Measurements from ENCODE around the gene DNTT. TPM values are rescaled to one million over a fixed set of nuclear protein-coding genes. Genes with fewer than 3 reads are reported as not detected.
"Not testable (repeated sequence)": the region's sequence is repeated elsewhere in the genome, so short reads cannot be mapped to it uniquely, and the experiment has no call there.

DNTT gene
- total RNA-seq, 2 experiments from 2014 or later = not detected

DNA sequence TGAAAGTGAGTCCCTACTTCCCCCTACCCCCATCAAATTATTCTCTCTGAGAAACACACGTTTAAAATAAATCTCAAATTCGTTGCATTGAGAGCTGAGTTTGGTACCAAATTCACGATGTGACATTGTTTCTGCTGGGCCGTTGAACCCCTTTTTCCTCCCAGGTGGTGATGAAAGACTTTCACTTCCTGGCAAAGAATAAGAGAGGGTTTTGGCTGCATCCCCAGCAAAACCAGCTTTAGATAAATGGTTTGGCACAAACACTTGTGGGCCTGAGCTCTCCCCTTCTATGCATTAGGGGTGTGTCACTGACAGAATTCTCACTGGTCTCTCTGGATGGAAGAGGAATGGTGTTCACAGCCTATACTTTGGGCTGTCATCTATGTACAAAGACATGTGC is 8.8 kb upstream of the DNTT start:
- Mint-ChIP-seq H3K27me3 (no peaks in the 10 kb centered on the region), H3K4me3 (no peak overlapping the region), H3K36me3 (ENCODE audit: low read depth) (no peaks in the 10 kb centered on the region), H3K27ac (no peak overlapping the region), H3K9me3 (ENCODE audit: low read depth) (no peaks in the 10 kb centered on the region), H3K4me1 (peaks cover 44% of the 10 kb centered on the region)
- DNase-seq (no peak), ATAC-seq (no peak)
- CTCF ChIA-PET = interaction anchor here (0.6 to 6.8 kb wide), 11 partner anchors 9 to 497 kb away, joined by 3 to 64 read pairs (median 4); partner anchors contain the start of gene DNTT
- POLR2A ChIA-PET = no interaction called here
- intact Hi-C loops (cut with DNase I, micrococcal nuclease) = loop anchor here in 1 of 2 experiments (10.0 kb wide), 1 partner anchor 601 kb away; the partner anchor contains the start of gene TCTN3

DNA sequence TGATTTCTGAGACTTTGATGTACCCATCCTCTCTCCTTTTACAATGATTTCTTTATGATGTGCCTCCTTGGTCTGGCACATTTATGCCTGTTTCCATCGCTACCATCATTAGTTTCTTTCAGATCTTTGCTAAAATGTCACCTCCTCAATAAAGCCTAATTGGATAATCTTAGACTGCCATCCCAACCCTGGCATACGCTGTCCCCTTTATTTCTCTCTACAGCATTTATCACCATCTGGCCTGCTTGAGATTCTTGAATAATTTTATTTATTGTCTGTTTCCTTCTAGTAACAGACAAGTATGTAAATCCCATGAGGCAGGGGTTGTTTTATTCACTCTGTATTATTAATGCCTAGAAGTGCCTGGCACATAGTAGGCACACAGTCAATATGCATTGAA is 6.7 kb upstream of the DNTT start:
- intact Hi-C loops (cut with DNase I, micrococcal nuclease) = loop anchor here in 1 of 2 experiments (10.0 kb wide), 1 partner anchor 603 kb away; the partner anchor contains the start of gene TCTN3
- Mint-ChIP-seq H3K4me3 (no peak overlapping the region), H3K4me1 (peaks cover 56% of the 10 kb centered on the region), H3K9me3 (ENCODE audit: low read depth) (no peaks in the 10 kb centered on the region), H3K36me3 (ENCODE audit: low read depth) (no peaks in the 10 kb centered on the region), H3K27me3 (peaks cover 2% of the 10 kb centered on the region), H3K27ac (no peak overlapping the region)
- ATAC-seq (no peak), DNase-seq (no peak)
- ChIA-PET POLR2A (no interaction called here), CTCF (interaction anchor here (1.2 kb wide), 1 partner anchor 11 kb away, joined by 5 read pairs; no protein-coding TSS in a partner anchor)

DNA sequence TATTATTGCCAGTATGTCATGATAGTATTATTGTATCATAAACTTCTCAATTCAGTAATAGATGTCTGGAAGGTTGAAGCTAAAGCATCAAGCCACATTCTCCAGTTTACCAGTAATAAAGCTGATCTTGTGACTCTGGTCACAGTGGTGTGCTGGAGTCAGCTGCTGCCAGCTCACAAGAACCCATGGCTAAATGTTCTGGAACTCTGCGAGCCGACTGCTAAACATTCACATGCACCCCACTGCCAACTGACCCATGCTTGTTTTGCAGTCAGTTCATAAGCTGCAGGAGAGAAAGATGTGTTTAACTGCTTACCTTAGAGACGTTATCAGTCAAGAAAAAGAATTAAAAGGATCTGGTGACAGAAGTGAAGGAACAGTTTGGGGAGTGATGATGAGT is 5.9 kb upstream of the DNTT start:
- POLR2A ChIA-PET = no interaction called here
- intact Hi-C loops (cut with DNase I, micrococcal nuclease) = loop anchor here in 1 of 2 experiments (10.0 kb wide), 1 partner anchor 604 kb away; the partner anchor contains the start of gene TCTN3
- H3K9me3 Mint-ChIP-seq (ENCODE audit: low read depth) = no peaks in the 10 kb centered on the region
- no peak overlapping the region for H3K4me3 Mint-ChIP-seq
- CTCF ChIA-PET = interaction anchor here (0.6 to 4.4 kb wide), 3 partner anchors 12 to 583 kb away, joined by 4 to 17 read pairs (median 5); no protein-coding TSS in a partner anchor
- peak overlapping the region; percentile 17 for H3K27ac Mint-ChIP-seq
- no peaks in the 10 kb centered on the region for H3K36me3 Mint-ChIP-seq (ENCODE audit: low read depth)
- peaks cover 57% of the 10 kb centered on the region for H3K4me1 Mint-ChIP-seq
- no peak for ATAC-seq
- peaks cover 3% of the 10 kb centered on the region for H3K27me3 Mint-ChIP-seq
- no peak for DNase-seq

GRCh38 chr10:96299383-96299782 is 4.9 kb upstream of the DNTT start:
- peak overlapping the region; percentile 47 for H3K4me3 Mint-ChIP-seq
- no peaks in the 10 kb centered on the region for H3K9me3 Mint-ChIP-seq (ENCODE audit: low read depth)
- intact Hi-C loops (cut with DNase I, micrococcal nuclease) = loop anchor here in 1 of 2 experiments (10.0 kb wide), 1 partner anchor 605 kb away; the partner anchor contains the start of gene TCTN3
- DNase-seq = peak; percentile 20
- H3K4me1 Mint-ChIP-seq = peaks cover 62% of the 10 kb centered on the region
- CTCF ChIA-PET = interaction anchor here (0.6 to 4.4 kb wide), 4 partner anchors 70 to 956 kb away, joined by 3 to 17 read pairs (median 4); no protein-coding TSS in a partner anchor
- H3K27ac Mint-ChIP-seq = peak overlapping the region; percentile 76
- ATAC-seq = no peak
- H3K36me3 Mint-ChIP-seq (ENCODE audit: low read depth) = no peaks in the 10 kb centered on the region
- peaks cover 11% of the 10 kb centered on the region for H3K27me3 Mint-ChIP-seq
- POLR2A ChIA-PET = interaction anchor here (0.6 to 0.9 kb wide), 2 partner anchors 9 to 303 kb away, joined by 3 read pairs; no protein-coding TSS in a partner anchor

- Mint-ChIP-seq H3K27ac (no peak overlapping the region), H3K4me3 (no peak overlapping the region), H3K4me1 (peaks cover 59% of the 10 kb centered on the region), H3K27me3 (peaks cover 11% of the 10 kb centered on the region), H3K9me3 (ENCODE audit: low read depth) (no peaks in the 10 kb centered on the region), H3K36me3 (ENCODE audit: low read depth) (no peaks in the 10 kb centered on the region)
- ATAC-seq = no peak
- intact Hi-C loops (cut with DNase I, micrococcal nuclease) = no loop called here
- ChIA-PET CTCF (interaction anchor here (0.7 to 4.4 kb wide), 7 partner anchors 9 to 274 kb away, joined by 3 to 17 read pairs (median 4); no protein-coding TSS in a partner anchor), POLR2A (interaction anchor here (1.3 kb wide), 1 partner anchor 11 kb away, joined by 4 read pairs; no protein-coding TSS in a partner anchor)
- DNase-seq = no peak
These were observed 2.6 kb upstream of the DNTT start for GRCh38 chr10:96301616-96302015.

DNA sequence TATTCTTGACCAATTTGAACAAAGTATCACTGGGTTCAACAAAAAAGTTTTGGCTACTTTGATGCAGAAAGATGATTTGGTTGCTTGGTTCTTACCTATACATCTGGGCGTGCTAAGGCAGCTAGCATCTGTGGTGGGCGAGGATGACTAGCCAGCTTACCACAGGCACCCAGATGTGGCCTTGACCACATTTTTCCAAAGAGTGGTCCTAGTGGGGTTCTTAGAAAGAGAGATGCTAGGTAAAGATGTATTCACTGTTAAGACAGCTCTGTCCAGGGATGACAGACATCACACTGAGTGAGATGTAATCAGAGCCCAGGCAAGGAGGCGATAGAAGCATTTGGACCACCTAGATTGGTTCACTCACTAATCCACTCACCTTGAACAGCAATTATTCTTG is 785 bp downstream of the DNTT start:
- Mint-ChIP-seq H3K36me3 (ENCODE audit: low read depth) (no peaks in the 10 kb centered on the region), H3K4me3 (no peak overlapping the region), H3K27me3 (peaks cover 14% of the 10 kb centered on the region), H3K9me3 (ENCODE audit: low read depth) (no peaks in the 10 kb centered on the region), H3K27ac (no peak overlapping the region), H3K4me1 (peaks cover 37% of the 10 kb centered on the region)
- intact Hi-C loops (cut with DNase I, micrococcal nuclease) = no loop called here
- ATAC-seq (peak; percentile 23), DNase-seq (peak; percentile 26)
- ChIA-PET CTCF (interaction anchor here (1.4 to 2.9 kb wide), 4 partner anchors 10 to 75 kb away, joined by 3 to 15 read pairs (median 6); no protein-coding TSS in a partner anchor), POLR2A (no interaction called here)

DNA sequence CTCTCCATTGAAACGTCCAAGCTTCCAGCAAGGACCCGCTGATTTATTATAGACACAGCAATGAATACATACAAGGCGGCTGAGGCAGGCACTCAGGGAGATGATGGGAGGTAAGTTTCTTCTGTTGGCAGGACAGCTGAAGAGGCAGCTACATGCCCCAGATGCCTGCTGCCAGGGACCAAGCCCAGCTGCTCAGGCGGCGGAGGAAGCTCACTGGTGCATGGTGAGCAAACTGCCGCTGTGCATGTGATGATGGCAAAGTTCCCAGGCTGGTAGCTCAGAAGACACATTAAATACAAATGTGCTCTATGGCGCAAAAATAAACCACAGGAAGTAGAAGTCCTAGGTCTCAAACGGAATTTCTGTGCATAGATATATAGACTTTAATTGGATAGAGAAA is 2.3 kb downstream of the DNTT start:
- Mint-ChIP-seq H3K27ac (no peak overlapping the region), H3K9me3 (ENCODE audit: low read depth) (no peaks in the 10 kb centered on the region), H3K27me3 (peaks cover 12% of the 10 kb centered on the region), H3K36me3 (ENCODE audit: low read depth) (no peaks in the 10 kb centered on the region), H3K4me1 (peaks cover 22% of the 10 kb centered on the region), H3K4me3 (peak overlapping the region; percentile 32)
- ChIA-PET CTCF (interaction anchor here (0.6 to 0.9 kb wide), 3 partner anchors 11 to 69 kb away, joined by 3 read pairs; no protein-coding TSS in a partner anchor), POLR2A (no interaction called here)
- intact Hi-C loops (cut with DNase I, micrococcal nuclease) = no loop called here
- peak; percentile 43 for DNase-seq
- peak; percentile 63 for ATAC-seq

GRCh38 chr10:96308854-96309253 is 4.6 kb downstream of the DNTT start:
- H3K4me3 Mint-ChIP-seq; H3K27ac Mint-ChIP-seq; H3K27me3 Mint-ChIP-seq; intact Hi-C loops (cut with DNase I, micrococcal nuclease); H3K9me3 Mint-ChIP-seq (ENCODE audit: low read depth); POLR2A ChIA-PET; ATAC-seq; H3K36me3 Mint-ChIP-seq (ENCODE audit: low read depth); DNase-seq: not testable (repeated sequence)
- peaks cover 15% of the 10 kb centered on the region for H3K4me1 Mint-ChIP-seq
- CTCF ChIA-PET = interaction anchor here (1.4 to 1.9 kb wide), 3 partner anchors 14 to 26 kb away, joined by 6 read pairs; no protein-coding TSS in a partner anchor

DNA sequence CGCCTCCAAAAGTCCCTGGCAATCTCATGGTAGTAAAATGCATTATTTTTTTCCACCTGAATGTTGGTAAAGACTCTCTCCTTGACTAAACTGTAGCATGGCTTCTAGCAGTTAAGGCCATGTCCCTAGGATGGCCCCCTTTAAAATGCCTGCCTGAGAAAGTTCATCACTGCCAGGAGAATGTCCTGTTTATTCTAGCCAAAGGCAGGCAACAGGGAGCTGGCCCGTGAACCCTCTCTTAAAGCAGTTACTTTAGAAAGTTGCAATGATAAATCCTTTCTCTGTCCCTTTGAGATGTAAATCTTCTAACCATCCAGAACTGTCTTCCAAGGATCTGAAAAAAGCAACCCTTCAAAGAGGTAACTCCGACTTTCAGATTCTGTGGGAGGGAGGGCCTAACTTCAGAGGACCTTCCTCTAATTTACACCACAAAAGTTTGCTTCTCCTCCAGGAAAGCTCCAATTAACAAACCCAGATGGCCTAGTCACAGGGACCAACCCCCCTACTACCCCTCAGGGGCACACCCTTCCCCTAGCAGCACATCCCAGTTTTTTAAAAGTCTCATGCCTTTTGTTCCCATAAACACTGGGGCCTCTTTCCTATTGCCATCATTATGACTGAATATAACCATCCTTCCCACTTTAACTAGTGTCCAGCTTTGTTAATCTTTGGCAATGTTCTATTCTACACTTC is 5.5 kb downstream of the DNTT start:
- intact Hi-C loops (cut with DNase I, micrococcal nuclease) = no loop called here
- H3K27me3 Mint-ChIP-seq = peaks cover 3% of the 10 kb centered on the region
- no peak overlapping the region for H3K27ac Mint-ChIP-seq
- H3K4me1 Mint-ChIP-seq = peaks cover 7% of the 10 kb centered on the region
- H3K36me3 Mint-ChIP-seq (ENCODE audit: low read depth) = no peaks in the 10 kb centered on the region
- no peak overlapping the region for H3K4me3 Mint-ChIP-seq
- ChIA-PET POLR2A (no interaction called here), CTCF (interaction anchor here (1.5 kb wide), 1 partner anchor 8 kb away, joined by 5 read pairs; no protein-coding TSS in a partner anchor)
- no peaks in the 10 kb centered on the region for H3K9me3 Mint-ChIP-seq (ENCODE audit: low read depth)
- no peak for DNase-seq
- ATAC-seq = no peak

- Mint-ChIP-seq H3K27me3 (peaks cover 3% of the 10 kb centered on the region), H3K4me3 (no peak overlapping the region), H3K27ac (no peak overlapping the region), H3K9me3 (ENCODE audit: low read depth) (no peaks in the 10 kb centered on the region), H3K36me3 (ENCODE audit: low read depth) (no peaks in the 10 kb centered on the region), H3K4me1 (peaks cover 5% of the 10 kb centered on the region)
- ChIA-PET POLR2A (no interaction called here), CTCF (interaction anchor here (1.0 to 1.5 kb wide), 2 partner anchors 9 to 29 kb away, joined by 4 to 5 read pairs; no protein-coding TSS in a partner anchor)
- DNase-seq = no peak
- no peak for ATAC-seq
- intact Hi-C loops (cut with DNase I, micrococcal nuclease) = no loop called here
These were observed 6.1 kb downstream of the DNTT start for GRCh38 chr10:96310321-96310669.

- no peak overlapping the region for H3K4me3 Mint-ChIP-seq
- no peaks in the 10 kb centered on the region for H3K36me3 Mint-ChIP-seq (ENCODE audit: low read depth)
- H3K27me3 Mint-ChIP-seq = peaks cover 7% of the 10 kb centered on the region
- intact Hi-C loops (cut with DNase I, micrococcal nuclease) = no loop called here
- DNase-seq (no peak), ATAC-seq (no peak)
- ChIA-PET CTCF (interaction anchor here (1.0 to 1.5 kb wide), 2 partner anchors 9 to 29 kb away, joined by 4 to 5 read pairs; no protein-coding TSS in a partner anchor), POLR2A (no interaction called here)
- no peaks in the 10 kb centered on the region for H3K9me3 Mint-ChIP-seq (ENCODE audit: low read depth)
- H3K4me1 Mint-ChIP-seq = peaks cover 5% of the 10 kb centered on the region
- H3K27ac Mint-ChIP-seq = no peak overlapping the region
These were observed 7.0 kb downstream of the DNTT start for GRCh38 chr10:96311180-96311715.

Measured in activated CD4-positive, alpha-beta T cell treated with anti-CD3 and anti-CD28 coated beads for 36 hours (primary cell).